HAP-1 (cell line): Measurements from ENCODE around the gene PAH.

ENCODE experiments used
- DNase-seq, 2 experiments: peaks; one replicate each; pipeline ENCODE4 v3.0.0-alpha.2; 2016 to 2020; ENCODE audit warnings: low spot score in 2 of 2
- H3K27me3 ChIP-seq: fragments of 250-450 bp; sonication (Bioruptor Pico); 2 replicates; pipeline ENCODE4 v1.5.1; 2020; ENCODE audit warnings: low read depth, mild to moderate bottlenecking, moderate library complexity
- H3K36me3 ChIP-seq: fragments of 250-450 bp; sonication (Bioruptor Pico); replicated peaks from 2 replicates; pipeline ENCODE4 v1.5.1; 2020; ENCODE audit warnings: mild to moderate bottlenecking
- H3K4me1 ChIP-seq: fragments of 250-450 bp; sonication (Bioruptor Pico); 2 replicates; pipeline ENCODE4 v1.5.1; 2020; ENCODE audit warnings: mild to moderate bottlenecking
- H3K4me3 ChIP-seq: fragments of 250-450 bp; sonication (Bioruptor Pico); 2 replicates; pipeline ENCODE4 v1.5.1; 2020; ENCODE audit warnings: mild to moderate bottlenecking, moderate library complexity
- H3K9me3 ChIP-seq: fragments of 250-450 bp; sonication (Bioruptor Pico); 2 replicates; pipeline ENCODE4 v1.5.1; 2020; ENCODE audit warnings: mild to moderate bottlenecking, moderate library complexity
- in situ Hi-C: fragments of 300-500 bp; cut with MboI; formaldehyde crosslinking; loops from 3 replicates; pipeline ENCODE4 v1.14.3; 2020; ENCODE audit warnings: low sequenced_read_pairs, inconsistent platforms, mixed read lengths

The PAH gene

GRCh38 chr12:102917026-102917787 lies at the start of gene PAH:
Gene PAH (minus strand): TSS chr12:102917244. CDS start chr12:102917130, 114 bp downstream.
- DNase-seq: no peak
- no peak within 1 kb of the TSS for H3K4me3 ChIP-seq
- H3K4me1 ChIP-seq: no peaks in the 10 kb centered on the region
- no peaks in the 10 kb centered on the region for H3K9me3 ChIP-seq
- no peaks in the 10 kb centered on the region for H3K36me3 ChIP-seq
- no peaks in the 10 kb centered on the region for H3K27me3 ChIP-seq
- in situ Hi-C loops: no loop called here

GRCh38 chr12:102966200-102966863 lies 49.3 kb upstream of the PAH start:
- Histone ChIP-seq H3K27me3 (peaks cover 23% of the 10 kb centered on the region), H3K9me3 (no peaks in the 10 kb centered on the region), H3K36me3 (no peaks in the 10 kb centered on the region), H3K4me1 (no peaks in the 10 kb centered on the region), H3K4me3 (no peak overlapping the region)
- no peak for DNase-seq
- in situ Hi-C loops: no loop called here

DNA sequence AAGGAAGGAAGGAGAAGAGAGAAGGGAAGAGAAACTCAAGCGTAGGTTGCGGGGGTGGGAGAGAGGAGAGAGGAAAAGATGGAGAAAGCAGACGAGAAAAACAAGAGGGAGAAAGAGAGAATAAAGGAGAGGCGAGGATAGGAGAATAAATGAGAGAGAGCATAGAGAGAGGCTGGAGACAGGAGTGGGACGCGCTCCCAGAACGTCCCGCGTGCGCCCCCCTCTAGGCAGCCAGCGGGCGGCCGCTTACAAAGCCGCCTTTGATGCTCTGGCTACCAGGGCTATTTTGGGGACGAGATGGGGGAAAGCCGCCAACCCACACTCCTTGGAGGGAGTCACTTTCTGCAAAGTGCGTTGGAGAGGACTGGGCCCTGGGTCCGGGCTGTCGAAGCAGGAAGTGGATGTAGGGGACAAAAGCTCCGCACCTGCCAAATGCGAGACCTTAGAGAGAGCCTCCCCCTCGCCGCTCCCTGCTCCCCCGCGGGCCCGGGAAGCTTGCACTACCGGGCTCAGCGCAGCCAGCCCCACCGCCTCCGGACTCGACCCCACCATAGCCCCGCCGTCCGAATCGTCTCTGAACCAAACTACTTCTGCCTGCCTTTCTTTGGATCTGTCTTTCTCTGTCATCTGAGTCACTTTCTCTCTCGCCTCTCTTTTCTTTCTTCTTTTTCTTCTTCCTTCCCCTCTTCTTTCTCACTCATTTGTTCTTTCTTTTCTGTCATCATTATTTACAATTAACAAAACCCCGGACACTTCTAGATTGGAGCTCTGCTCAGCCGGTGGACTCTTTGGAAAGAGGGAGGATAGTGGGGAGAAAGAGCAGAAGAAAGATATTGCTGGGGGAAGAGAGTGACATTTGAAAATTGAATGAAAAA lies 48.5 kb upstream of the PAH start:
- in situ Hi-C loops: no loop called here
- no peaks in the 10 kb centered on the region for H3K9me3 ChIP-seq
- H3K36me3 ChIP-seq: no peaks in the 10 kb centered on the region
- H3K4me1 ChIP-seq: no peaks in the 10 kb centered on the region
- peaks cover 32% of the 10 kb centered on the region for H3K27me3 ChIP-seq
- H3K4me3 ChIP-seq: no peak overlapping the region
- no peak for DNase-seq

GRCh38 chr12:102964872-102965271 lies 47.8 kb upstream of the PAH start:
- H3K4me3 ChIP-seq: no peak overlapping the region
- H3K27me3 ChIP-seq: peaks cover 38% of the 10 kb centered on the region
- no peaks in the 10 kb centered on the region for H3K36me3 ChIP-seq
- in situ Hi-C loops: no loop called here
- no peak for DNase-seq
- no peaks in the 10 kb centered on the region for H3K4me1 ChIP-seq
- no peaks in the 10 kb centered on the region for H3K9me3 ChIP-seq

- Histone ChIP-seq H3K4me3 (no peak overlapping the region), H3K27me3 (peaks cover 45% of the 10 kb centered on the region), H3K9me3 (no peaks in the 10 kb centered on the region), H3K36me3 (no peaks in the 10 kb centered on the region), H3K4me1 (no peaks in the 10 kb centered on the region)
- in situ Hi-C loops: no loop called here
- no peak for DNase-seq
These were observed 46.8 kb upstream of the PAH start for GRCh38 chr12:102963796-102964195.

- no peak for DNase-seq
- no peaks in the 10 kb centered on the region for H3K9me3 ChIP-seq
- H3K4me1 ChIP-seq: no peaks in the 10 kb centered on the region
- peaks cover 49% of the 10 kb centered on the region for H3K27me3 ChIP-seq
- H3K36me3 ChIP-seq: no peaks in the 10 kb centered on the region
- H3K4me3 ChIP-seq: no peak overlapping the region
- in situ Hi-C loops: no loop called here
These were observed 45.9 kb upstream of the PAH start for GRCh38 chr12:102962986-102963385.

DNA sequence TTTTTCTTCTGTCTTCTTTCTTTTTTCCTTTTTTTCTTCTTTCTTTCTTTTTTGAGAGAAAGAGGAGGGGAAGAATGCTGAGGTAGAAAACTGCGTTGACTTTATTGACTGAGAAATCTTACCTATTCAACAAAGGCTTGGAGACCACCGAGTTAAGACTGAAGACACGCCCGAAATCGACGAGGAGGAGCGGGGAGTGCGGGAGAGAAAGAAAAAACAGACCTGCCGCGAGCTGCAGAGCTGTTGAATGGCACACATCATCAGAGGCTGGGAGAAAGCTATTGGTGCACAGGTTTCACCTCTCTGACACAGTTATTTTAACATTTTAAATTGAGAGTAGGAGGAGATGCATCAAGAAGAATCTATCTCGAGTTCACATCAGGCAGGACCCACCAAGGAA lies 45.5 kb upstream of the PAH start:
- in situ Hi-C loops: no loop called here
- Histone ChIP-seq H3K9me3 (no peaks in the 10 kb centered on the region), H3K27me3 (peaks cover 49% of the 10 kb centered on the region), H3K4me3 (no peak overlapping the region), H3K4me1 (no peaks in the 10 kb centered on the region), H3K36me3 (no peaks in the 10 kb centered on the region)
- DNase-seq: no peak

DNA sequence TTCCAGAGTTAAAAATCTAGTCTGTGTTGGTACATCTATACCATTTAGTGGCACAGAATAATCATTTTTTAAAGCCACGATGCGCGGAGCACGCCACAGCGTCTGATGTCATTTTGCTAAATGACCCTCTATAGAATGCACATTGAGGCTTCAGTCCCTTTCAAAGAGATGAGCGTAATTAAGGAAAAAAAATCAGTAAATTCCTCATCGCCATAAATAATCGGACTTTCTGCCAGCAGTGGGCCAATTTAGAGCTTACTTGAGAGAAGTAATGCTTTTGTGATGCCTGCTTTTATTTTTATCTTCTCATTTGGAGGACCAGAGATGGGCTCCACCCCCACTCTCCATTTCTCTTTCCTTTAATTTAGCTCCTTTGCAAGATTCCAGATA lies 44.4 kb upstream of the PAH start:
- Histone ChIP-seq H3K36me3 (no peaks in the 10 kb centered on the region), H3K4me3 (no peak overlapping the region), H3K9me3 (no peaks in the 10 kb centered on the region), H3K27me3 (peaks cover 49% of the 10 kb centered on the region), H3K4me1 (no peaks in the 10 kb centered on the region)
- no peak for DNase-seq
- in situ Hi-C loops: no loop called here

DNA sequence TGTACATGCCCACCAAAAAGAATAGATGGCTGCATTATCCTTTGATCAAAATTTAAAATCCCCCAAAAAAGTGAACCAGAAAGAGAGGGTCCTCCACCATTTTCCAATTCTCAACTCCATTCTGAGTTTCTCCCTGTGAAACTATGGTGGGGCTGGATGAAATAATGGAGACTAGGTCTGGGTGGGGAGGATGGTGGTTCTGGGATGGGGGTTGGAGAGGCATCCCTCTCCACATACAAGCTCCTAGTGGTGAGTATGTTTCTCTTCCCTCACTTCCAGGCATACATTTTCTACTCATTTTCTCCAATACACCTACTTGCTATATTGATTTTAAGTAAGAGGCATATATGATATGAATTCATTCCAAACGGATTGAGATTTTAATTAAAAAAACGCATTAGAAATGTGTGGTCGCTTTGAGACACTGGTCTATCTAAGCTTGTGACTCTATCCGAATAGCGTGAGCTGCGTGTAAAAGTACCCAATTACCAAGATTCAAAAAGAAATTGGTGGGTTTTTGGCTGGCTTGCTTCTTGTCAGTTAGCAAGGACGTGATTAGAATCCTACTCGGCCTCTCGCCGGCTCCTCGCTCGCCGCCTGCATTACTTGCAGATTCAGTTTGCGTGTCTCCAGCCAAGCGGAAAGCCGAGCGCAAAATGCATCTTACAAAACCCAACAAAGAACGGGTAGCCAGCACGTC lies 43.9 kb upstream of the PAH start:
- in situ Hi-C loops: no loop called here
- Histone ChIP-seq H3K9me3 (no peaks in the 10 kb centered on the region), H3K4me3 (no peak overlapping the region), H3K4me1 (no peaks in the 10 kb centered on the region), H3K36me3 (no peaks in the 10 kb centered on the region), H3K27me3 (peaks cover 48% of the 10 kb centered on the region)
- no peak for DNase-seq

- H3K36me3 ChIP-seq: no peaks in the 10 kb centered on the region
- in situ Hi-C loops: no loop called here
- DNase-seq: no peak
- H3K27me3 ChIP-seq: peaks cover 40% of the 10 kb centered on the region
- no peak overlapping the region for H3K4me3 ChIP-seq
- H3K4me1 ChIP-seq: no peaks in the 10 kb centered on the region
- no peaks in the 10 kb centered on the region for H3K9me3 ChIP-seq
These were observed 42.3 kb upstream of the PAH start for GRCh38 chr12:102959391-102959790.

- Histone ChIP-seq H3K9me3 (no peaks in the 10 kb centered on the region), H3K27me3 (peaks cover 40% of the 10 kb centered on the region), H3K4me1 (no peaks in the 10 kb centered on the region), H3K36me3 (no peaks in the 10 kb centered on the region), H3K4me3 (no peak overlapping the region)
- in situ Hi-C loops: no loop called here
- no peak for DNase-seq
These were observed 41.8 kb upstream of the PAH start for GRCh38 chr12:102958830-102959176.

DNA sequence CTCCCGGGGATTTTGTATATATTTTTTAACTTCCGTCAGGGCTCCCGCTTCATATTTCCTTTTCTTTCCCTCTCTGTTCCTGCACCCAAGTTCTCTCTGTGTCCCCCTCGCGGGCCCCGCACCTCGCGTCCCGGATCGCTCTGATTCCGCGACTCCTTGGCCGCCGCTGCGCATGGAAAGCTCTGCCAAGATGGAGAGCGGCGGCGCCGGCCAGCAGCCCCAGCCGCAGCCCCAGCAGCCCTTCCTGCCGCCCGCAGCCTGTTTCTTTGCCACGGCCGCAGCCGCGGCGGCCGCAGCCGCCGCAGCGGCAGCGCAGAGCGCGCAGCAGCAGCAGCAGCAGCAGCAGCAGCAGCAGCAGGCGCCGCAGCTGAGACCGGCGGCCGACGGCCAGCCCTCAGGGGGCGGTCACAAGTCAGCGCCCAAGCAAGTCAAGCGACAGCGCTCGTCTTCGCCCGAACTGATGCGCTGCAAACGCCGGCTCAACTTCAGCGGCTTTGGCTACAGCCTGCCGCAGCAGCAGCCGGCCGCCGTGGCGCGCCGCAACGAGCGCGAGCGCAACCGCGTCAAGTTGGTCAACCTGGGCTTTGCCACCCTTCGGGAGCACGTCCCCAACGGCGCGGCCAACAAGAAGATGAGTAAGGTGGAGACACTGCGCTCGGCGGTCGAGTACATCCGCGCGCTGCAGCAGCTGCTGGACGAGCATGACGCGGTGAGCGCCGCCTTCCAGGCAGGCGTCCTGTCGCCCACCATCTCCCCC lies 41.2 kb upstream of the PAH start:
- in situ Hi-C loops: no loop called here
- no peaks in the 10 kb centered on the region for H3K4me1 ChIP-seq
- H3K36me3 ChIP-seq: no peaks in the 10 kb centered on the region
- no peak overlapping the region for H3K4me3 ChIP-seq
- peaks cover 39% of the 10 kb centered on the region for H3K27me3 ChIP-seq
- no peaks in the 10 kb centered on the region for H3K9me3 ChIP-seq
- no peak for DNase-seq
